H1 (cell line): Measurements from ENCODE around the gene CHD2. TPM values are rescaled to one million over a fixed set of nuclear protein-coding genes. Genes with fewer than 3 reads are reported as not detected.

Experiments
- CTCF ChIA-PET: fragments of 300-600 bp; sonication (Branson Sonifier 250); formaldehyde crosslinking; loops from one replicate; lab custom pipeline; 2021; ENCODE audit not compliant: partially characterized antibody; lab: Charles Lee
- POLR2A ChIA-PET: fragments of 300-600 bp; sonication (Branson Sonifier 250); formaldehyde crosslinking; loops from one replicate; lab custom pipeline; 2021; ENCODE audit warnings: inconsistent platforms; ENCODE audit not compliant: partially characterized antibody; lab: Charles Lee
- DNase-seq, 2 experiments: peaks; one replicate each; pipeline versions ENCODE4 v3.0.0 to v3.0.0-alpha.2; 2010 to 2022; ENCODE audit warnings: low spot score in 2 of 2, low read depth in 1 of 2, mixed read lengths in 1 of 2
- FAIRE-seq: peaks from 2 replicates; lab custom pipeline; 2011; peaks lifted over from hg19 to GRCh38; lab: Jason Lieb, UNC
- H2AFZ ChIP-seq: 2 replicates; pipeline ENCODE4 v1.8.1; 2012; ENCODE audit warnings: low read length, inconsistent platforms
- H2AK5ac ChIP-seq: 2 replicates; pipeline ENCODE4 v1.6.1; 2013; ENCODE audit warnings: low read depth, low read length
- H2BK120ac ChIP-seq: replicated peaks from 2 replicates; pipeline ENCODE3; 2013; ENCODE audit warnings: low read depth, low read length, inconsistent platforms
- H2BK12ac ChIP-seq: 2 replicates; pipeline ENCODE4 v1.6.1; 2013; ENCODE audit warnings: low read depth, low read length
- H2BK15ac ChIP-seq: 2 replicates; pipeline ENCODE4 v1.6.1; 2013; ENCODE audit warnings: low read length
- H2BK20ac ChIP-seq: 2 replicates; pipeline ENCODE4 v1.6.1; 2013; ENCODE audit warnings: low read length
- H2BK5ac ChIP-seq: 2 replicates; pipeline ENCODE4 v1.6.1; 2013; ENCODE audit warnings: low read depth, low read length
- H3K14ac ChIP-seq: 2 replicates; pipeline ENCODE4 v1.6.1; 2013; ENCODE audit warnings: inconsistent platforms; ENCODE audit not compliant: insufficient read length
- H3K18ac ChIP-seq: 2 replicates; pipeline ENCODE4 v1.6.1; 2013; ENCODE audit warnings: low read length; ENCODE audit errors: extremely low read depth
- H3K23ac ChIP-seq: 2 replicates; pipeline ENCODE4 v1.6.1; 2013; ENCODE audit warnings: inconsistent platforms; ENCODE audit not compliant: insufficient read length
- H3K23me2 ChIP-seq: 2 replicates; pipeline ENCODE4 v1.6.1; 2013; ENCODE audit warnings: low read depth, low read length
- H3K27ac ChIP-seq: 2 replicates; pipeline ENCODE4 v1.6.1; 2011; ENCODE audit warnings: low read depth, low read length, inconsistent platforms
- H3K27me3 ChIP-seq, 4 experiments: replicated peaks in 1 of 4; 1 replicate in 1 of 4; 2 replicates in 3 of 4; pipeline versions ENCODE4 v1.6.1 to v1.8.1; 2011 to 2013; ENCODE audit warnings: low read length in 3 of 4, mild to moderate bottlenecking in 3 of 4, inconsistent platforms in 2 of 4, mixed read lengths in 2 of 4, moderate library complexity in 1 of 4; ENCODE audit not compliant: control insufficient read depth in 3 of 4, insufficient read depth in 3 of 4; ENCODE audit errors: extremely low read depth in 1 of 4
- H3K36me3 ChIP-seq, 4 experiments: 2 replicates each; pipeline versions ENCODE4 v1.6.1 to v1.8.1; 2011 to 2013; ENCODE audit warnings: mild to moderate bottlenecking in 4 of 4, low read length in 3 of 4, moderate library complexity in 2 of 4, control low read depth in 1 of 4, inconsistent platforms in 1 of 4; ENCODE audit not compliant: insufficient read depth in 4 of 4, control insufficient read depth in 2 of 4
- H3K4ac ChIP-seq: replicated peaks from 2 replicates; pipeline ENCODE3; 2013; ENCODE audit warnings: low read length, low read depth, mixed read lengths, inconsistent platforms; ENCODE audit not compliant: insufficient read length
- H3K4me1 ChIP-seq, 4 experiments: replicated peaks in 1 of 4; 1 replicate in 1 of 4; 2 replicates in 3 of 4; pipeline versions ENCODE4 v1.6.1 to v1.8.1; 2011 to 2013; ENCODE audit warnings: low read length in 3 of 4, inconsistent platforms in 2 of 4, mixed read lengths in 1 of 4; ENCODE audit not compliant: insufficient read depth in 4 of 4, control insufficient read depth in 3 of 4
- H3K4me2 ChIP-seq, 2 experiments: 2 replicates each; pipeline versions ENCODE4 v1.6.1 to v1.8.1; 2011 to 2013; ENCODE audit warnings: low read depth in 2 of 2, low read length in 2 of 2, control low read depth in 1 of 2, inconsistent platforms in 1 of 2, mild to moderate bottlenecking in 1 of 2; ENCODE audit not compliant: insufficient read depth in 1 of 2
- H3K4me3 ChIP-seq, 4 experiments: fragments of 200-600, 300-600 bp in 1 of 4; sonication (generic), shearing (Covaris generic), sonication (Bioruptor Twin) in 1 of 4; 2 replicates each; pipeline versions ENCODE4 v1.5.1 to v1.8.1; 2011 to 2016; ENCODE audit warnings: low read length in 4 of 4, low read depth in 3 of 4, control low read depth in 2 of 4, inconsistent platforms in 2 of 4, mild to moderate bottlenecking in 2 of 4, mixed read lengths in 1 of 4, moderate library complexity in 1 of 4; ENCODE audit not compliant: insufficient read depth in 2 of 4; ENCODE audit errors: extremely low read depth in 1 of 4
- H3K56ac ChIP-seq: replicated peaks from 2 replicates; pipeline ENCODE3; 2013; ENCODE audit warnings: low read depth, mild to moderate bottlenecking, mixed read lengths, low read length, inconsistent platforms; ENCODE audit not compliant: insufficient read length
- H3K79me1 ChIP-seq: 2 replicates; pipeline ENCODE4 v1.6.1; 2013; ENCODE audit warnings: low read depth, low read length, control low read depth
- H3K79me2 ChIP-seq, 2 experiments: 2 replicates each; pipeline versions ENCODE4 v1.6.1 to v1.8.1; 2012 to 2013; ENCODE audit warnings: low read length in 2 of 2, mild to moderate bottlenecking in 2 of 2, inconsistent platforms in 1 of 2; ENCODE audit not compliant: insufficient read depth in 2 of 2, control insufficient read depth in 1 of 2
- H3K9ac ChIP-seq, 4 experiments: replicated peaks in 1 of 4; 1 replicate in 1 of 4; 2 replicates in 3 of 4; pipeline versions ENCODE4 v1.6.1 to v1.8.1; 2011 to 2013; ENCODE audit warnings: low read depth in 3 of 4, low read length in 3 of 4, control low read depth in 2 of 4, mild to moderate bottlenecking in 2 of 4, moderate library complexity in 2 of 4, inconsistent platforms in 1 of 4; ENCODE audit errors: extremely low read depth in 1 of 4
- H3K9me3 ChIP-seq, 2 experiments: 2 replicates each; pipeline versions ENCODE4 v1.6.1 to v1.8.1; 2012 to 2013; ENCODE audit warnings: mild to moderate bottlenecking in 2 of 2, moderate library complexity in 2 of 2, control low read depth in 1 of 2, inconsistent platforms in 1 of 2, low read depth in 1 of 2, low read length in 1 of 2, mixed read lengths in 1 of 2; ENCODE audit not compliant: insufficient read depth in 2 of 2
- H4K20me1 ChIP-seq, 2 experiments: replicated peaks in 1 of 2; 2 replicates each; pipeline versions ENCODE3 to v1.8.1; 2011 to 2013; ENCODE audit warnings: inconsistent platforms in 2 of 2, low read length in 2 of 2, mild to moderate bottlenecking in 1 of 2; ENCODE audit not compliant: insufficient read depth in 2 of 2, control insufficient read depth in 1 of 2
- H4K5ac ChIP-seq: 2 replicates; pipeline ENCODE4 v1.6.1; 2013; ENCODE audit warnings: low read length, low read depth, mixed read lengths, inconsistent platforms; ENCODE audit not compliant: insufficient read length
- H4K8ac ChIP-seq: 2 replicates; pipeline ENCODE4 v1.8.0; 2013; ENCODE audit warnings: mild to moderate bottlenecking, moderate library complexity, low read length, inconsistent platforms; ENCODE audit not compliant: insufficient read depth; ENCODE audit errors: extremely low read depth
- H4K91ac ChIP-seq: replicated peaks from 2 replicates; pipeline ENCODE3; 2013; ENCODE audit warnings: low read length, mixed read lengths, inconsistent platforms; ENCODE audit not compliant: insufficient read length
- KDM1A ChIP-seq: fragments of 200-600, 300-600 bp; sonication (generic); IDR thresholded peaks from 2 replicates; pipeline ENCODE4 v1.7.1; 2016; ENCODE audit warnings: mild to moderate bottlenecking, low read length, borderline replicate concordance
- POLR2A ChIP-seq, 2 experiments: IDR thresholded peaks; 1 replicate in 1 of 2; 2 replicates in 1 of 2; pipeline ENCODE4 v1.6.1; 2011; ENCODE audit warnings: low read depth in 2 of 2, low read length in 2 of 2, mild to moderate bottlenecking in 2 of 2; ENCODE audit errors: control extremely low read depth in 1 of 2
- POLR2AphosphoS5 ChIP-seq: IDR thresholded peaks from 2 replicates; pipeline ENCODE4 v1.6.1; 2011; ENCODE audit warnings: low read depth, low read length
- RFX5 ChIP-seq: IDR thresholded peaks from 2 replicates; pipeline ENCODE4 v1.6.1; 2011; ENCODE audit warnings: low read depth, low read length, improper control_type of control experiment, borderline replicate concordance
- RNF2 ChIP-seq: fragments of 200-900, 300-1000 bp; sonication (generic); IDR thresholded peaks from 2 replicates; pipeline ENCODE4 v1.7.1; 2016; ENCODE audit warnings: borderline replicate concordance, low read depth, mild to moderate bottlenecking, antibody characterized with exemption, low read length; ENCODE audit not compliant: poor library complexity, severe bottlenecking; ENCODE audit errors: missing control alignments
- YY1 ChIP-seq: IDR thresholded peaks from 2 replicates; pipeline ENCODE4 v1.6.1; 2011; ENCODE audit warnings: low read depth, mild to moderate bottlenecking, low read length
- ZNF274 ChIP-seq: IDR thresholded peaks from 2 replicates; pipeline ENCODE4 v1.7.0; 2012; ENCODE audit warnings: low read length, borderline replicate concordance; ENCODE audit errors: extremely low read depth
- WGBS, 2 experiments: shearing (Covaris generic) in 1 of 2; methylation state at CpG; one replicate each; pipeline versions ENCODE4 v1.1.6 to v1.1.7; 2013 to 2015; ENCODE audit warnings: low lambda C conversion rate in 2 of 2, mixed read lengths in 2 of 2, inconsistent platforms in 1 of 2, low coverage in 1 of 2, missing lambda C conversion rate in 1 of 2; ENCODE audit not compliant: insufficient replicate concordance in 2 of 2, insufficient coverage in 1 of 2, insufficient read length in 1 of 2; ENCODE audit errors: extremely low coverage in 1 of 2, missing lambda C conversion rate in 1 of 2; 5-methylcytosine and 5-hydroxymethylcytosine counted together
- polyA plus RNA-seq, 7 experiments: library from polyadenylated mRNA; depleted of rRNA in 3 of 7; stranded (reverse) in 5 of 7; unstranded in 2 of 7; fragments of >200 nt in 5 of 7; fragments of 200-250 nt in 2 of 7; gene quantifications; 1 replicate in 5 of 7; 2 replicates in 1 of 7; 4 replicates in 1 of 7; pipeline versions ENCODE4 v1.2.1 to v1.2.3, GENCODE V29; 2011 to 2013; ENCODE audit warnings: missing spikeins in 2 of 7, mixed read lengths in 2 of 7
- total RNA-seq: library from RNA; stranded (reverse); fragmentation: NEBNext Ultra II Directional; extraction: Animal tissue kit (Norgen Biotek cat#: 25700); gene quantifications from 2 replicates; pipeline ENCODE4 v1.2.1, GENCODE V29; 2021

Gene CHD2
- total and polyA plus RNA-seq, 2 of the 8 experiments (the other 6 are each of a cell fraction or from before 2014, with no cell fraction given), result 28.8 to 70.0 TPM

- H2AK5ac ChIP-seq, result no peak overlapping the region
- H3K79me1 ChIP-seq, result peaks cover 4% of the 10 kb centered on the region; the same call in 1 of the 2 replicates
- no peak overlapping the region for H2BK20ac ChIP-seq
- 93% methylated on average over 21 of the region's 21 CpGs; no CpG with 5 or more reads in 1 of the 2 experiments for WGBS, 2 experiments
- TF ChIP-seq RNF2 (no peak), YY1 (no peak), POLR2A (IDR thresholded peaks at IDR 0.05; ENCODE audit: control extremely low read depth in 1 of 2, low read depth in 2 of 2, low read length in 2 of 2) (peak in 1 of 2 experiments; percentile 53; a peak in 1 of 3 replicates), ZNF274 (no peak), RFX5 (no peak), KDM1A (no peak), POLR2AphosphoS5 (peak; percentile 17; the same call in 1 of the 2 replicates)
- H3K4me3 ChIP-seq, result no peak overlapping the region
- POLR2A ChIA-PET, result interaction anchor here (0.7 to 1.5 kb wide), 6 partner anchors 10 to 146 kb away, joined by 3 to 6 read pairs (median 4); no protein-coding TSS in a partner anchor
- no peak overlapping the region for H3K56ac ChIP-seq
- H3K18ac ChIP-seq, result no peak overlapping the region
- no peak overlapping the region for H3K27ac ChIP-seq
- FAIRE-seq, result peak; percentile 39
- no peak overlapping the region for H2BK5ac ChIP-seq
- no peak overlapping the region for H3K23ac ChIP-seq
- H2BK15ac ChIP-seq, result no peak overlapping the region
- H3K36me3 ChIP-seq, result peaks cover 14 to 36% (median 30%) of the 10 kb centered on the region in 4 experiments
- H3K23me2 ChIP-seq, result no peaks in the 10 kb centered on the region
- no peak overlapping the region for H3K9ac ChIP-seq
- no peak overlapping the region for H4K91ac ChIP-seq
- no peak overlapping the region for H3K4me2 ChIP-seq
- H3K14ac ChIP-seq, result no peak overlapping the region
- peaks cover 8 to 9% of the 10 kb centered on the region in 2 experiments for H4K20me1 ChIP-seq
- H2AFZ ChIP-seq, result no peak overlapping the region
- H3K27me3 ChIP-seq, result no peaks in the 10 kb centered on the region
- H3K4ac ChIP-seq, result no peak overlapping the region
- H4K8ac ChIP-seq, result peak overlapping the region; percentile 31; the same call in 1 of the 2 replicates
- H2BK120ac ChIP-seq, result no peak overlapping the region
- DNase-seq, result no peak
- no peak overlapping the region for H4K5ac ChIP-seq
- H3K79me2 ChIP-seq, result no peaks in the 10 kb centered on the region
- H3K4me1 ChIP-seq, result peaks cover 0 to 3% (median 0%) of the 10 kb centered on the region in 4 experiments; a peak in 3 of 7 replicates
- no peak overlapping the region for H2BK12ac ChIP-seq
- CTCF ChIA-PET, result interaction anchor here (0.8 to 8.6 kb wide), 14 partner anchors 9 to 1104 kb away, joined by 3 to 119 read pairs (median 10); partner anchors contain the start of gene RGMA
- no peaks in the 10 kb centered on the region for H3K9me3 ChIP-seq
These were observed 128.6 kb downstream of the CHD2 start for GRCh38 chr15:93028632-93029213.
